Transverse colon (tissue), 4 donors: ENCODE results near the gene ZNF691. TPM values are rescaled to one million over a fixed set of nuclear protein-coding genes. Genes with fewer than 3 reads are reported as not detected.

Experiments used
- DNase-seq: peaks from one replicate; pipeline ENCODE4 v3.0.0-alpha.2; 2019
- H3K27ac ChIP-seq, 4 donors: fragments of 200-600 bp; sonication (generic); 2 replicates each; pipeline ENCODE4 v1.5.1; 2016 to 2018; ENCODE audit warnings: inconsistent platforms in 4 of 4
- H3K27me3 ChIP-seq: fragments of 200-600 bp; sonication (generic); 2 replicates; pipeline ENCODE4 v1.5.1; 2017; ENCODE audit warnings: inconsistent platforms
- H3K36me3 ChIP-seq, 4 donors: fragments of 200-600 bp; sonication (generic); 2 replicates each; pipeline ENCODE4 v1.5.1; 2017 to 2019; ENCODE audit warnings: inconsistent platforms in 4 of 4
- H3K4me1 ChIP-seq, 4 donors: fragments of 200-600 bp; sonication (generic); 2 replicates each; pipeline ENCODE4 v1.5.1; 2017 to 2020; ENCODE audit warnings: inconsistent platforms in 4 of 4
- H3K4me3 ChIP-seq, 4 donors: fragments of 200-600 bp; sonication (generic); 1 replicate in 1 of 4; 2 replicates in 3 of 4; pipeline versions ENCODE4 v1.5.1 to v1.6.1; 2017 to 2019; ENCODE audit warnings: inconsistent platforms in 4 of 4
- H3K9me3 ChIP-seq, 2 donors: fragments of 200-600 bp; sonication (generic); 2 replicates each; pipeline ENCODE4 v1.5.1; 2017 to 2019; ENCODE audit warnings: inconsistent platforms in 2 of 2
- CTCF ChIP-seq, 5 experiments: fragments of 200-600 bp in 3 of 5; fragments of 450-650 bp in 2 of 5; sonication (generic) in 3 of 5; IDR thresholded peaks; 1 replicate in 2 of 5; 2 replicates in 3 of 5; pipeline ENCODE4 v1.5.1; 2016 to 2017; ENCODE audit warnings: antibody characterized with exemption in 5 of 5, inconsistent platforms in 3 of 5, mild to moderate bottlenecking in 2 of 5, moderate library complexity in 1 of 5
- EP300 ChIP-seq: sonication (generic); formaldehyde crosslinking; IDR thresholded peaks from one replicate; pipeline ENCODE4 v1.6.1; 2017; ENCODE audit warnings: antibody characterized with exemption, low read depth
- POLR2A ChIP-seq: fragments of 450-650 bp; IDR thresholded peaks from one replicate; pipeline ENCODE4 v1.6.1; 2016; ENCODE audit warnings: antibody characterized with exemption, mild to moderate bottlenecking, moderate library complexity
- POLR2AphosphoS5 ChIP-seq, 3 donors: sonication (generic); formaldehyde crosslinking; IDR thresholded peaks; one replicate each; pipeline ENCODE4 v1.6.1; 2016; ENCODE audit warnings: antibody characterized with exemption in 3 of 3
- WGBS, 2 donors: methylation state at CpG; one replicate each; pipeline ENCODE4 v1.1.5; 2018; ENCODE audit warnings: low coverage in 1 of 2; 5-methylcytosine and 5-hydroxymethylcytosine counted together
- in situ Hi-C, 4 donors: fragments of 200-750 bp; cut with MboI; loops; one replicate each; pipeline versions ENCODE4 v1.15.0 to v1.15.1; 2017; ENCODE audit warnings: low sequenced_read_pairs in 3 of 4, low pct_ligation_motif_present in 1 of 4, low pct_unique_long_range_greater_than_20kb in 1 of 4
- intact Hi-C: fragments of 100-400 bp; cut with DNase I; formaldehyde crosslinking; loops from one replicate; pipeline ENCODE4 v1.15.1; 2023; ENCODE audit warnings: low total_unique reads
- total RNA-seq, 4 donors: library from RNA; depleted of rRNA; stranded (reverse); fragments of >200 nt; gene quantifications; one replicate each; pipeline ENCODE4 v1.1.0, GENCODE V29; 2016

The ZNF691 gene
- total RNA-seq, 4 donors from 2014 or later: 1.00 to 11.3 (median 6.0) TPM

GRCh38 chr1:42876009-42876408 is 29.6 kb downstream of the ZNF691 start:
- H3K27ac ChIP-seq: no peak overlapping the region
- TF ChIP-seq CTCF (IDR thresholded peaks at IDR 0.05) (no peak), EP300 (no peak), POLR2A (no peak), POLR2AphosphoS5 (IDR thresholded peaks at IDR 0.05) (no peak)
- H3K4me3 ChIP-seq: no peak overlapping the region
- intact Hi-C loops: no loop called here
- H3K4me1 ChIP-seq: no peaks in the 10 kb centered on the region
- no peaks in the 10 kb centered on the region for H3K36me3 ChIP-seq
- no peak for DNase-seq
- in situ Hi-C loops: no loop called here
- peaks cover 0 to 4% of the 10 kb centered on the region in 2 donors for H3K9me3 ChIP-seq
- peaks cover 4% of the 10 kb centered on the region for H3K27me3 ChIP-seq

- H3K36me3 ChIP-seq: no peaks in the 10 kb centered on the region
- no peak overlapping the region for H3K27ac ChIP-seq
- in situ Hi-C loops (no loop called here), intact Hi-C loops (no loop called here)
- H3K27me3 ChIP-seq: peaks cover 4% of the 10 kb centered on the region
- H3K9me3 ChIP-seq: peaks cover 0 to 4% of the 10 kb centered on the region in 2 donors
- TF ChIP-seq CTCF (IDR thresholded peaks at IDR 0.05) (no peak), EP300 (no peak), POLR2A (no peak), POLR2AphosphoS5 (IDR thresholded peaks at IDR 0.05) (no peak)
- 71% methylated on average over 2 of the region's 2 CpGs; no CpG with 5 or more reads in 1 of the 2 donors for WGBS, 2 donors
- no peak for DNase-seq
- no peaks in the 10 kb centered on the region for H3K4me1 ChIP-seq
- no peak overlapping the region for H3K4me3 ChIP-seq
These were observed 31.0 kb downstream of the ZNF691 start for GRCh38 chr1:42877380-42877779.

- peaks cover 4% of the 10 kb centered on the region for H3K27me3 ChIP-seq
- 59 to 100% methylated on average over 1 to 4 of the region's 4 CpGs for WGBS, 2 donors
- H3K4me1 ChIP-seq: no peaks in the 10 kb centered on the region
- no peaks in the 10 kb centered on the region for H3K36me3 ChIP-seq
- no peak overlapping the region for H3K4me3 ChIP-seq
- intact Hi-C loops: no loop called here
- TF ChIP-seq CTCF (IDR thresholded peaks at IDR 0.05) (no peak), POLR2A (no peak), EP300 (no peak), POLR2AphosphoS5 (IDR thresholded peaks at IDR 0.05) (no peak)
- no peak overlapping the region for H3K27ac ChIP-seq
- in situ Hi-C loops: no loop called here
- DNase-seq: no peak
- no peaks in the 10 kb centered on the region for H3K9me3 ChIP-seq
These were observed 34.0 kb downstream of the ZNF691 start for GRCh38 chr1:42880384-42880783.

- no peak for DNase-seq
- Histone ChIP-seq H3K4me1 (no peaks in the 10 kb centered on the region), H3K9me3 (no peaks in the 10 kb centered on the region), H3K27ac (no peak overlapping the region), H3K27me3 (no peaks in the 10 kb centered on the region), H3K4me3 (no peak overlapping the region), H3K36me3 (no peaks in the 10 kb centered on the region)
- WGBS, 2 donors: 57 to 80% methylated on average over 3 to 16 of the region's 16 CpGs
- in situ Hi-C loops: no loop called here
- TF ChIP-seq POLR2AphosphoS5 (IDR thresholded peaks at IDR 0.05) (no peak), EP300 (no peak), CTCF (IDR thresholded peaks at IDR 0.05) (no peak), POLR2A (no peak)
- intact Hi-C loops: no loop called here
These were observed 39.8 kb downstream of the ZNF691 start for GRCh38 chr1:42886046-42886739.
